ENCODE results near the gene PIK3CG. TPM values are rescaled to one million over a fixed set of nuclear protein-coding genes. Genes with fewer than 3 reads are reported as not detected.

PIK3CG gene
- total RNA-seq, 1 donor from 2014 or later: 39.3 TPM

DNA sequence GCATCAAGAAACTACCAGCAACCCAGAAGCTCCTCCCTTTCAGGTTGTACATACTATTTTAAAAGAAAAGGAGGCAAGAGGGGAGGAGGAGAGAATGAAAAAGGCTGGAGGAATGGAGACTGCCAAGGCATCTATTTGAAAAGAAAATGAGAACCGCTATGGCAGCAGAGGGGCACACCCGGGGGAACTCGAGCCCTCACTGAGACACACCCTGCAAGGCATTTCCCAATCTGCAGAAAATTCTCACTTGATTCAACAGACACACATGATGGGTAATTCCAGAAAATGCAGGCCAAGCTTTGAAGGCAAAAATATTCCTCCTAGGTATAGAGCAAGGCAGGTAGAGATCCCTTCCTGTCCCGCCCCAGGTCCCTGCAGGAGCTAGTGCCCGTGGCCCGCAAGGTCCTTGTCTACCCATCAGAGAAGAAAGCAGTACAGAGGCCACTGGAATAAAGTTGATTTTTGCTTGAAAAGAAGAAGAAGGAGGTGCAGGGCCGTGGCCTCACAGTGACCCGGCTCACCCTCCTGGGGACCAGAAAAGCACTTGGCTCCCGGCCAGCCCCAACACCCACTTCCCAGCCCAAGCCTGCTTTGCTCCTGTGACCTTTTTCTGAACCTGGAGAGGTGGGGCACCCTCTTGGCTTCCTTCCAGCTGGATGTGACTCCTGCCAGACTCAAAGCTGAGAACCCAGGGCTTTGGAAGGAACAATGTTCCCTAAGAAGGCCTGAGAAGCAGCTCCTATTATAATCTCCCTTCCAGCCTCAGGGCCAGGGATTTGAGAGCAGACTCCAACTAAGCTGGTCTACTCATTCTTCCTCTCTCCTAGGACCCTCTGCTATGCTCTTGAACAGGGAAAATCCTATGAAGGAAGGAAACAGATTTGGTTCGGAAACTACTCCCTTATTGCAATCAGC lies 6.2 kb upstream of the PIK3CG start:
- intact Hi-C loops (cut with micrococcal nuclease): no loop called here

DNA sequence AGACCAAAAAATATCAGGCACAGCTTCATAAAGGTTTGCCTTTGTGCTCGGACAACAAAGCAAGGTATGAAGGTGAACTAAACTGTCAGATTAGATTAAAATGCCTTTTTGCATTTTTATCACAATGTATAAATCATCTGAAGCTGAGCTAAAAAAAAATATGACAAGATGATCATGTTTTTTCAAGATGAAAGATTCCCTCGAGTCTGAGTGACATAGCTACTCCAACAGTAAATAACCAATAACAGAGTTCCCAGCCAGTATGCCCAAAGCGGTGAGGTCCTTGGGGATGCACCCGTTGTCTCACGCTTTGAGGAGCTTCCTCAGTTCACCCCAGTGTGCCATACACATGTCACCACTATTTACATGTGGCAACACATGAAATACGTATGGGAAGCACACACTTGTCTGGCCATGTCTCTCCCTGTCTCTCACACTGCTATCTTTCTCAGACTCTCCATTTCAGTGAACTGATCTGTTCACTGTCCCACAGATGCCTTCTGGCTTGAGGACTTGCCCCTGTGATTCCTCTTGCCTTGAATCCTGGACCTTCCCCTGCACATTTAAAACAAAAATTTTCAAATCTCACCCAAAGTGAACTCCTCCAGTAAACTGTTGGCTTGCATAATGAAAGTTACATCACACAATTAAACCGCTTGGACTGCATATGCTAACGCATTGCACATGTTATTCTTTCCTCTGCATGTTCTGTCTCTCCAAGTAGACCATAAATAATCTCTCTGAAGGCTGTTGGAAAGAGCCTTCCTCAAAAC lies 2.6 kb upstream of the PIK3CG start:
- intact Hi-C loops (cut with micrococcal nuclease): loop anchor here (10.0 kb wide), 2 partner anchors 792 to 1662 kb away; partner anchors contain the start of gene PNPLA8

DNA sequence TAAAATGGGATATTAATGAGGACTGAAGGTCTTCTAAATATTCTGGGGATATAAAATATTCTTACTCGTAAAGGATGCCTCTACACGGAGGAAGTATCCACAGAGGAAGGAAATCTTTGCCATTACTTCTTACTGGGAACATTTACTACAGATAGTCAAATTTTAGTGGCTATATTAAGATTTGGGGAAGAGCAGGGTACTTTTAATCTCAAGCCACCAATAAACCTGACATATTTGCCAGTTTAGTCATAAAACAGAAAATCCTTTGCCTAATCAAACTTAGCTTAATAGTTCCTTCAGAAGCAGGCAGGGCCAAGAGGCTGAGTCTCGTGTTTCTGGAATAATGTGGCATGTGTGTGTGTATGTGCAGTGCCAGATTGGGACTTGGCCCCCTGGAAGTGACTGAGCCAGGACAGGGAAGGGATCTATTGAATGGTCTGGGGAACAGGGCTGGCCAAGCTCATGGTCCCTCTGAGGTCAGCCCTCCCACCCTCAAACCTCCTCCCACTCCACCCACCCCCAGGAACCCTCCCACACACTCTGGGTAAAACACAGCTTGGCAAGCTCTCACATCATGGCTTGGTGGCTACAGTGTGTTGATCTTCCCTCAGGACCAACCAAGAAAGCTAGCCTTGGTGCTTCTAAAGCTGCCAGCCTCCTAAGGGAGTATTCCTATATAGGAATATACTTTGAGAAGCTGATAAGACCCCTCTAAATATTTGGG lies 1.6 kb upstream of the PIK3CG start:
- intact Hi-C loops (cut with micrococcal nuclease): loop anchor here (10.0 kb wide), 2 partner anchors 791 to 1661 kb away; partner anchors contain the start of gene PNPLA8

DNA sequence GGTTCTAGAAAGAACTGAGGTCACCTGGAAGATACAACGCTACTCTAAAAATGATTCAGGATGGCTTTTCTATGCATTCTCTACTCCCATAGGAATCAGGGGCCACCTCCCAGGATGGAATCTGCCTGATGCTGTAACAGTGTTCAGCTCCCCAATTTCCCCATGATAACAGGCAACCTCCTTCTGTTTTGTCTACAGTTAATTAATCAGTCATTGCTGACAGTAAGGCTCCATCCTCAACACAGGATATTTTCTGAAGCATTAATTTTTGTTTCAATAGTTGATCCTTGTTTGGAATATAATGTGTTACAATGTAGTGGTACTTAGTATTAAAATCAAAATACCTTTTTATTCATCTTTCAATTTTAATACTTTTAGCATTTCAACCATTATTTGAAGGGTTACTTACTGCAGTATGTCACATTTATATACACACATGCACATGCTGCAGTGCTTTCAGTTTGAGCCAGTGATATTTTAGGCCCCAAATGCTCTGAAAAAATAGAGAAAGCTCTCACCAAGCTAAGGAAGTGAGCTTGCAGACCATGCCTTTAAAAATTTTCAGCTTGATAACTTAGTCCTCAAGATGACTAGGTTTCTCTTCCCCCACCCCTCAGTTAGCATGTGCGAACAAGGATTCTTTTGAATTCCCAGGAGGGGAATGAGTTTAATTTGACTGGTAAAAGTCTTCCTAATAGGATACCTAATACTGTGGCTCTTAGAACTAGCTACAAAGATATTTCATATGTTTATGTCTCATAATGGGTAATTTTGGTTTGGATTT lies 592 bp upstream of the PIK3CG start:
- intact Hi-C loops (cut with micrococcal nuclease): loop anchor here (1.0 to 10.0 kb wide), 18 partner anchors 9 to 1660 kb away; partner anchors contain the start of genes COG5, DLD, DUS4L and NAMPT

DNA sequence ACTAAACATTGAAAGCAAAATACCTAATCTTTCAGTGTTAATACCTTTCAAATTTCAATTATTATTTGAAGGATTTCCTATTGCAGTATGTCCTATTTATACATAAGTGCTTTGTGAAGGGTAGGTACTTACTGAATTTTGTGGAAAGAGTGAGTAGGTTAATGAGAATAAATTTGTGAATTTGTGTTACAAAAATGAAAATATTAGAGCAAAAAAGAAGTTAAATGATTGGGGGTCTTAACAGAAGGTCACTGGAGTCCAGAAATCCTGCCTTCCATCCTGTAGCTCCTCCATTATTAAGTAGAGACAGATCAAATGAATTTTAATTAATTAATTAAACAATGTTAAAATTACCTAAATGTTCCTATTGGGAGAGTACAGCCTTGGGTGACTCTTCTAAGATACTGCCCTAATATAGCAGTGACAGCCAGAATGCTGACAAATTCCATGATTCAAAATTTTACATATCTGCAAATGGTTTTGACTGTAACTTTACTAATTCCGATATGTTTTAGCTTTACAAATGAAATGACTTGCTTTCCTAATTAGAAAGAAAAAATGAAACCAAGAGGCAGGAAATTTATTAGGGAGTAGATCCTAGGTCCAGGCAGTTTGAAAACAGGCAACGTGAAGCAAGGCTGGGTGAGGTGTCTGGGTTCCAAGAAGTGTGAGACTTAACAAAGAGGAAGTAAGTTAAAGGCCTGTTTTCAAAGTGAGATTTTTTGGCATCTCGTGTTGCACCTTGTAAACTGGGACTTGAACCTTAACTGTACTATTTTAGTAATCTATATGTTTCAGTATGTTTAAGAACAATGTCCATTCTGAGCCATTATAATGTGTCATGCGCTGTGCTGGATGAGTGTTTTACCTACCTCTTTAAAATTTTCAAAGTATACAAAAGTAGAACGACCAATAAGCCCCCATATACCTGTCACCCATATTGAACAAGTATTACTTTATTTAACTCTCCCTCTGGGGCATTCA lies 1.5 kb downstream of the PIK3CG start:
- intact Hi-C loops (cut with micrococcal nuclease): loop anchor here (5.0 to 10.0 kb wide), 6 partner anchors 269 to 1658 kb away; partner anchors contain the start of gene PNPLA8

DNA sequence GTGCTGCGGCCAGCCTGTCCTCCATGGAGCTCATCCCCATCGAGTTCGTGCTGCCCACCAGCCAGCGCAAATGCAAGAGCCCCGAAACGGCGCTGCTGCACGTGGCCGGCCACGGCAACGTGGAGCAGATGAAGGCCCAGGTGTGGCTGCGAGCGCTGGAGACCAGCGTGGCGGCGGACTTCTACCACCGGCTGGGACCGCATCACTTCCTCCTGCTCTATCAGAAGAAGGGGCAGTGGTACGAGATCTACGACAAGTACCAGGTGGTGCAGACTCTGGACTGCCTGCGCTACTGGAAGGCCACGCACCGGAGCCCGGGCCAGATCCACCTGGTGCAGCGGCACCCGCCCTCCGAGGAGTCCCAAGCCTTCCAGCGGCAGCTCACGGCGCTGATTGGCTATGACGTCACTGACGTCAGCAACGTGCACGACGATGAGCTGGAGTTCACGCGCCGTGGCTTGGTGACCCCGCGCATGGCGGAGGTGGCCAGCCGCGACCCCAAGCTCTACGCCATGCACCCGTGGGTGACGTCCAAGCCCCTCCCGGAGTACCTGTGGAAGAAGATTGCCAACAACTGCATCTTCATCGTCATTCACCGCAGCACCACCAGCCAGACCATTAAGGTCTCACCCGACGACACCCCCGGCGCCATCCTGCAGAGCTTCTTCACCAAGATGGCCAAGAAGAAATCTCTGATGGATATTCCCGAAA lies 2.7 kb downstream of the PIK3CG start:
- intact Hi-C loops (cut with micrococcal nuclease): loop anchor here (5.0 to 10.0 kb wide), 6 partner anchors 270 to 1657 kb away; partner anchors contain the start of gene PNPLA8

DNA sequence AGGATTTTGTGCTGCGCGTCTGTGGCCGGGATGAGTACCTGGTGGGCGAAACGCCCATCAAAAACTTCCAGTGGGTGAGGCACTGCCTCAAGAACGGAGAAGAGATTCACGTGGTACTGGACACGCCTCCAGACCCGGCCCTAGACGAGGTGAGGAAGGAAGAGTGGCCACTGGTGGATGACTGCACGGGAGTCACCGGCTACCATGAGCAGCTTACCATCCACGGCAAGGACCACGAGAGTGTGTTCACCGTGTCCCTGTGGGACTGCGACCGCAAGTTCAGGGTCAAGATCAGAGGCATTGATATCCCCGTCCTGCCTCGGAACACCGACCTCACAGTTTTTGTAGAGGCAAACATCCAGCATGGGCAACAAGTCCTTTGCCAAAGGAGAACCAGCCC lies 3.3 kb downstream of the PIK3CG start:
- intact Hi-C loops (cut with micrococcal nuclease): loop anchor here (5.0 to 10.0 kb wide), 6 partner anchors 271 to 1656 kb away; partner anchors contain the start of gene PNPLA8

DNA sequence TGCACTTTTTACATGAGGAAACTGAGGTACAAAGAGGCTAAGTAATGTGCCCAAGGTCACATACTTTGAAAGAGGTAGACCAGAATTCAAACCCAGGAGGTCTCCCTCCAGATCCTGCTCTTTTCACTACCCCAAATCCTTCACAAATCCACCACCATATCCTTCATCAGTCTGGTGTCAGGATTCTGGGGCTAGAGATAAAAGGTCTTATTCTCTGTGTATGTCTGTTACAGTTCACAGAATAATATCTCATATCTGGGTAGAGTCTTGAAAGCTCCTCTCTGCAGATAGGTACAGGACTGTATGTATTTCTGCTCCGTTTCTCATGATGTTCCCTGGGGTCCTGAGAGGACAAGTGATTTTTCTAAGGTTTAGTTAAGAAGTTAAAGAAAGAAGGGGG lies 4.9 kb downstream of the PIK3CG start:
- intact Hi-C loops (cut with micrococcal nuclease): loop anchor here (5.0 to 10.0 kb wide), 6 partner anchors 273 to 1655 kb away; partner anchors contain the start of gene PNPLA8

DNA sequence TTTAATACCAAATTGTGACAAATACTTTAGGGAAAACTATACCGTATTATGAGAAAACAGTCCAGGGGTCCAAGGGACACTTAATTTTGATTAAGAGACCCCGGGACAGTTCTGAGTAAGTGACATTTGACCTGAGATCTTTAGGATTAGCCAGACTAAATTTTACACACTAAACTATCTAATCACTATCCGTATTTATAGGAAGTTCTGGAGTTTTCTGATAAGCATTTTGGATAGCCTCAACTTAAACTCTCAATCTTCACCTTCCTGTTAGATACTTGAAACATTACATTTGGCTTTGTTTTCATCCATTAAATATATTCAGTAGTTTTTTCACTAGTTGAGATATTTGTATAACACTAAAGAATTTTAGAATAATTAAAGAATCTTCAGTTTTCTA lies 5.4 kb downstream of the PIK3CG start:
- intact Hi-C loops (cut with micrococcal nuclease): no loop called here

DNA sequence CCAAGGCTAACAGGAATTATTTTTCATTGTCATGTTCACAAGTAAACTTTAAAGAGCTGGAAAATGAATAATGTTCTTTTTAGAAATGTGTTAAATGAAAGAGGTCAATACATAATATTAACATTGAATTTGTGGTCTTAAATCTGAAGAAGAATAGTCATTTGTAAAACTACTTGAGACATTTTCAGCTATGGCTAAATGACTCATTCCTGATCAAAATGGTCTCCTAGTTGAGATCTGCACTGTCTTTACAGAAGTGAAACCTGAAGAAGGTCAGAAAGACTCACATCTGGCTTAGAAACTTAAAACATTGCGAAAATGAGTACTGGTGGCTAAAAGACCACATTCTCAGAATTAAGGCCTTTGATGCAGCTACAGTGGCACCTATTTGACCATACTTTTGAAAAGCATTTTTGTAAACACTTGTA lies 5.9 kb downstream of the PIK3CG start:
- intact Hi-C loops (cut with micrococcal nuclease): no loop called here

DNA sequence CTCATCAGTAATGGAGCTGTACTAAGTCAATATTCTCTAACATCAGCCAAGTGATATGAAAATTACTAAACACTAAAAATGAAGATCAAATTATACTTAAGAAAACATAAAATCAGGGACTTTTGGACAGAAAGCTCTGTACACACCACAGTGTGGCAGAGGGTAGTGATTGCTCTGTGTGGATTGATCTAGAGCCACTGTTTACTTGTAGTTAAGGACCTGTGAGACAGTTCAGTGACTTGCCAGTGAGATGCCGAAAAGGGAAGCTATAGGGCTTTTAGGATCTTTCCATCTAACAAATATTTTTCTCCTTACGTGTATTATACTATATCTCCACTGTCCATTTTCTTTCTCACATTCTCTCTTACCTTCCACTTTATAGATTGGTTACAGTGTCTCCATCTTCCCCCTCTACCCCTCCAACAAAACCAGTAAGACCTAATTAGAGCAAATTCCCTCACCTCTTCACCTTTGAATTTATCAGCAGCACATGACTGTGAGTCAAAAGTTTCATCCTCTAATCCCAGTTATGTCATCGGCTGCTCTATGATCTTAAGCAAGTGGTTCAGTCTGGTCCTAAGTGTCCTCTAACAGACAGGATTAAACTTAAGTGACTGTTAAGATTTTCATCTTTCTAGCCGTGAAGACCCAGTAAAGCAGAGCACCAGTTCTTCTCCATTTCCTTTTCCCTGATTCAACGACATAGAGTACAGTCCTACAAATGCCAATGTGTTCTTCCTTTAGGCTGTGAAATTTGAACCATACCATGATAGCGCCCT lies 6.9 kb downstream of the PIK3CG start:
- intact Hi-C loops (cut with micrococcal nuclease): no loop called here

DNA sequence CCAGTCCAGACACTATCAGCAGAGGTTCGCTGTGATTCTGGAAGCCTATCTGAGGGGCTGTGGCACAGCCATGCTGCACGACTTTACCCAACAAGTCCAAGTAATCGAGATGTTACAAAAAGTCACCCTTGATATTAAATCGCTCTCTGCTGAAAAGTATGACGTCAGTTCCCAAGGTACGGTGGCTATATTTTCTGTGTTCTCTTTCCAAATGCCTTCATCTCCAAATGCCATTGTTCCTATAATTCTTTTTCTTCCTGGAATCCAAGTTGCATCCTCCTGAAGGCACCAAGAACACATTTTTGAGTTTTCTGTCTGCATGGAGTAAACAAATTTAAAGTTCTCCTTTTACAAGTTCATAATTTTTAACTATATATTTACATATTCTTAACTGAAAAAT lies 7.7 kb downstream of the PIK3CG start:
- intact Hi-C loops (cut with micrococcal nuclease): loop anchor here (1.0 kb wide), 2 partner anchors 7 to 12 kb away; partner anchors contain the start of gene PIK3CG

DNA sequence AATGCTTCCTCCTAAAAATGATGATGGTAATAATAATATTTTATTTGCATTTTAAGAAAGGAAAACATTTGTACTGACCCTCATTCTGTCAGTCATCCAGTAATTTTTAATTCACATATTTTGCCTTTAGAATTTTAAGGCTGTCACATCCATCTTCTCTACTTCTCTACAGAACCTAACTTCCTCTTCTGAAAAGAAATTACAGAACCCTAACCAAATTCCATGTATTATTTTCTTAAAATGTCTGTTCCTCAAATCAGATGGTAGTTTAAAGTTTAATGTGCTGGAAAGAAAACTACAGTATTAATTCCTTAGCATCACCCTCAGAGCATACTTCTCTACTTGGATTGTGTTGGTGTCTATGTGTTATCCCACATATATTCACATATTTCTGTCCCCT lies 9.0 kb downstream of the PIK3CG start:
- intact Hi-C loops (cut with micrococcal nuclease): no loop called here

DNA sequence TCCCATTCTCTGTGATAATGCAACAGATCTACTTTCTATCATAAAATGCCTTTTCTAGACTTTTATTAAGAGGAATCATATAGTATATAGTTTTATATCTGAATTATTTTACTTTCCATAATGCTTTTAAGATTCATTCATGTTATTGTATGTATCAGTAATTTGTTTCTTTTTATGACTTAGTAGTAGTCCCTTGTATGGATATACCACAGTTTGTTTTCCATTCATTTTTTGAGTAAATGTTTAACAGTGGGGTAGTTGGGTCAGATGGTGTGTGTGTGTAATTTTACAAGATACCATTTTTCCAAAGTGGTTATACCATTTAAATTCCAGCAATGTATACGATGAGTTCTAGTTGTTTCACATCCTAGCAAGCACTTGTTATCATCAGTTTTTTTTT lies 10.4 kb downstream of the PIK3CG start:
- intact Hi-C loops (cut with micrococcal nuclease): no loop called here

DNA sequence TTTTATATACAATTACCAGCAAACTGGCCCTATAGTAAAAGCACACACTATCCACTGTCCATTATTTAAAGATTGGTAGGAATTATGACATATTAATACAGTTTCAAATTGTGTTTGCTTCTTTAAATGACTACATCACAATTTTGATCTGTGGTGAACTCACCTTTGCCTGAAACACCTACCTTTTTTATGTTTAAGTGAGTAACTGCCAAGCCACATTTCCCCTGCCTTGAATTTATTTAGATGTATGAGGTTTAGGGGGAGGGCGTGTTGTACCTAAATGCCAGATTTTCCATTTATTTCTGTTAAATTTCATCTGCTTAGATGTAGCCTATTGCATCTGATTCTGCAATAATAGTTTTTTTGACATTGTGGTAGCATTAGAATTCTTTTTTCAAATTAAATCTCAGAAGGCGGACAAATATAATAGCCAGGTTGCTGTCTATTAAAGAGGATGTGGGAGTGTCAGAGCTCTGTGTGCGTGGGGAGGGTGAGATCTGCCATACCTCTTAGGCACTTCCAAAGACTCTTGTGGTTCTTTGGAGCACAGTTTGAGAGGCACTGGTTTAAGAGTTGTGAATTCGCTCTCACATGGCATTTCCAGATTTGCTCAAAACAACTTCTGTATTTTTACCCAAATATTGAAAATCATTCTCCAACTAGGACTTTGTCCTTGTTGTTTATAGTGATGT lies 13.8 kb downstream of the PIK3CG start:
- intact Hi-C loops (cut with micrococcal nuclease): no loop called here

DNA sequence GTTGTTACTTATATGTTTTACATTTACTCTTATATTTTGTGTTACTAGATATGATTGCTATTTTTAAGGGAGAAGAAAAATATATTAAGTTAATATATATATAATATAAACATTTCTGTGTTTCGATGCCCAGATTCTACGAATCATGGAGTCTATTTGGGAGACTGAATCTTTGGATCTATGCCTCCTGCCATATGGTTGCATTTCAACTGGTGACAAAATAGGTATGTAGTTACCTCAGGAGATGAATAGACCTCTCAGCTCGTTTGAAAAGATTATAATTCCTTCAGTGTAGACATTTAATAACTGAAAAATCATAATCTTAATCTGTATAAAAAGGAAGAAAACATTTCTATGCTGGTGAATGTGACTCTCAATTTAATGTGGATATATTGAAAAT lies 16.9 kb downstream of the PIK3CG start:
- intact Hi-C loops (cut with micrococcal nuclease): no loop called here
